RWPE1 (cell line): Measurements from ENCODE around the gene ARFGEF3.

ENCODE experiments used
- CTCF ChIA-PET: fragments of 350-600 bp; sonication (Branson Sonifier 250); formaldehyde crosslinking; extraction: SDS; loops from one replicate; lab custom pipeline; 2021; lab: Yijun Ruan, JAX
- POLR2A ChIA-PET: fragments of 400-600 bp; formaldehyde crosslinking; extraction: SDS; loops from one replicate; lab custom pipeline; 2020; ENCODE audit warnings: antibody characterized with exemption; ENCODE audit not compliant: low non-redundant PET; lab: Yijun Ruan, JAX
- DNase-seq: peaks from one replicate; pipeline ENCODE4 v3.0.0; 2012; ENCODE audit warnings: low spot score
- H3K27ac ChIP-seq: fragments of 450-650 bp; 2 replicates; pipeline ENCODE4 v1.5.1; 2017
- CTCF ChIP-seq: fragments of 450-650 bp; conservative IDR thresholded peaks from 2 replicates; pipeline ENCODE4 v1.5.1; 2017; ENCODE audit warnings: low read depth, mild to moderate bottlenecking

Gene ARFGEF3

DNA sequence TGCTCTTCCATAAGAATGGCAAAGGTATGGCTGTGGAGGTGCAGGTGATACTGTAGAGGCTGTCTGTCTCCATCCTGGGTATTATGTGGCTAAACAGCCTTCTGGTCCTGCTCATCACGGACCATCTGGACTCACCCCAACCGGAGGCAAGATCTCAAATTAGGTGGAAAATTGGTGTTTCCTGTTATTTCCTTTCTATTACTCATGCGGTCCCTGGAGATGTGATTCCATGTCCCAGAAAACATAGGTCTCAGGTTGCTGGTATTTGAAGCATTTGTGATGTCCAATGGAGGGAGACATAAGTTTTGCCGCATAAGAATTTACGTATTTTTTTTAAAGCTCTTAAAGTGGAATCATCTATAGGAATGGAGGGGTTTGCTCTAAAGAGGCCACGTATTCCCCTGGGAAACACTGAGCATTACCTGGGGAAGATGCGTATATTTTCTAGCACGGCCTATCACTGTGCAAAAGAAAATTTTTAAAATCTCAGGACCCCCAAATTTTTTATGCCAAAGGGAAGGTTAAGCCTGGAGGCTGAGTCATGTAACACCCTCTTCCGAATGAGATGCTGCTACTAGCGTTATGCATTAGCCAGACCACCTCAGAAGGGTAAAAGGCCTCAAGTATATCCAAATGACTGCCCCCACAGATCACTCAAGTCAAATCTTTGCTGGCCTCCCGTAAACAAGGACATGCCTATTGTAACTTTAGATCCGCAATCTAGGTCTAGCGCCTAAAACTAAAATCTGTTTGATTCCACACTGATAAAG lies 78.9 kb downstream of the ARFGEF3 start:
- POLR2A ChIA-PET, result no interaction called here
- no peak for DNase-seq
- CTCF ChIA-PET, result no interaction called here
- no peak for TF ChIP-seq CTCF
- no peak overlapping the region for H3K27ac ChIP-seq

DNA sequence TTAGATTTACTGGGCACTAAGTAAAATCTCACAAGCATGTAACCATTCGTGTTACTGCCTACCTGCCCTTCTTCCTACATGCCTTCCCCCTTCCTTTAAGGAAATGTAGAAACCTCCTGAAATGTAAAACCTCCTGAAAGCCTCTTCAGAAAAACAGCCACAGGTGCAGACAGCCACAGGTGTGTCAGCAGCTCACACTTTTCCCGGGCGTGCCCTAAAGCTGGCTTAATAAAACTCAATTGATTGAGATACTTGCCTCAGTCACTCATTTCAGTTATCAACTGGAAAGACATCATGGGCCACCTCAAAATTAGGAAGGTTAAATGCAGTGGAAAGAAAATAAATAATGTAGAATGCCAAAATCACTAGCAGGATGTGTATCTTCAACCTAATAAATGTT lies 79.6 kb downstream of the ARFGEF3 start:
- no peak for TF ChIP-seq CTCF
- H3K27ac ChIP-seq, result no peak overlapping the region
- POLR2A ChIA-PET, result no interaction called here
- CTCF ChIA-PET, result interaction anchor here (0.6 kb wide), 1 partner anchor 157 kb away, joined by 3 read pairs; no protein-coding TSS in a partner anchor
- DNase-seq, result no peak

DNA sequence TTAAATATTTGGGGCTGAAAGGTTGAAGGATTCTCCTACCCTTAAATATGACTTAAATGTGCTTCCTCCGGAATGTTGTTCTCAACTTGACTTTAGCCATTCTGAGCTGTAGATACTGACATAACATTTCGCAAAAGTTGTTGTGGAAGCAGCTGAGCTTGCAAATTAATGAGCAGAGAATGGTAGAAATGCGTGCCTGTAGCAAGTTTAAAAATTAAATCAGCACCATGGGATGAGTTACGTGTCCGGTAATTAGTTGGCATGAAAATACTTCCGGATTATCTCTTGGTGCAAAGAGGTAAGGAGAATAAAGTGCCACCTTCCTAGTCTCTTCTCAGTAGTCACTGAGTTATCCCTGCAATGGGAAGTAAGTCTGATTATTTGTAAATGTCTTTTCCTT lies 80.2 kb downstream of the ARFGEF3 start:
- no peak for DNase-seq
- TF ChIP-seq CTCF, result no peak
- H3K27ac ChIP-seq, result no peak overlapping the region
- POLR2A ChIA-PET, result no interaction called here
- CTCF ChIA-PET, result interaction anchor here (0.5 to 0.6 kb wide), 2 partner anchors 40 to 156 kb away, joined by 3 read pairs; no protein-coding TSS in a partner anchor

DNA sequence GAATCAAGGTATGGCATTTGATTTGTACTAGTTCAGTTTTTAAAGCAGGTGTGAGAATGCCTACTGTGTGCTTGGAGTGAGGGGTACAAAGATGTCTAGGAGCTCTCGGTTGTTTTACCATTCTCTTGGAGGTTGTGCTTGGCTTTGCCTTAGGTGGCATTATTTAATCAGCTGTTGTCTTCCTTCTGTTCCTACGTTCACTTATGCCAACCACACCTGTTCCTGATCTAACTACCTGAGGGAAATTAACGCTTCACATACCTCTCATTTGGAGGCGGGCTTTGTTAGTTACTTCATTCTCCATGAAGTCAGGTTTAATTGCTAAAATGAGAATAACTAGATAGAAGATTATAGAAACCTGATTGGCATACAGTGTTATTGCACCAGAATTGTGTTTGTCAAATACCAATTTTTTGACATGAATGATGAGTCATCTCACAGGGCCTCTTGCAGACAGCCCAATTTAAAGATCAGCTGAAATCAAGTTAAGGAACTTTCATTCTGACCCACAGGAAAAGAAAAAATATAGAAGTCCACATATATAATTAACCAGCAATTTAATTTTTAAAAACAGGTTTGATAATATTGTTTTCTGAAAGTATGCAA lies 81.4 kb downstream of the ARFGEF3 start:
- CTCF ChIA-PET, result no interaction called here
- no peak for TF ChIP-seq CTCF
- no peak overlapping the region for H3K27ac ChIP-seq
- POLR2A ChIA-PET, result no interaction called here
- DNase-seq, result no peak

DNA sequence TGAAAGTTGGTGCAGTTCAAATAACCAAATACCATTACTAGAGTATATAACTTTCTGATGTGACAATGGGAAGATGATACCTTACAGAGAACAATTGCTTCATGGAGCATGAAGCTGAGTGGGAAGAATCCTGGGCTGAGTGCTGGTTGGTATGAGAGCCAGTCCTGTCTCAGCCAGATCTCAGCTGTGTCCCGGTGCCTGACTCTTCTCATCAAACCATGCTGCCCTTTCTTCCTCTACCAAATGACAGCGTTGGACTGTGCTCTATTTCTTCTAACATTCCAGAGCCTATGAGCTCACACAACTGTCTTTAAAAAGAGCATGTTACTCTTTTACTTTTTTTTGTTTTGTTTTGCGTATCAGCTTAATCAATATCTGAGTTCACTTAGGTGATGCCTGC lies 84.0 kb downstream of the ARFGEF3 start:
- ChIA-PET CTCF (no interaction called here), POLR2A (no interaction called here)
- TF ChIP-seq CTCF, result no peak
- H3K27ac ChIP-seq, result no peak overlapping the region
- no peak for DNase-seq

DNA sequence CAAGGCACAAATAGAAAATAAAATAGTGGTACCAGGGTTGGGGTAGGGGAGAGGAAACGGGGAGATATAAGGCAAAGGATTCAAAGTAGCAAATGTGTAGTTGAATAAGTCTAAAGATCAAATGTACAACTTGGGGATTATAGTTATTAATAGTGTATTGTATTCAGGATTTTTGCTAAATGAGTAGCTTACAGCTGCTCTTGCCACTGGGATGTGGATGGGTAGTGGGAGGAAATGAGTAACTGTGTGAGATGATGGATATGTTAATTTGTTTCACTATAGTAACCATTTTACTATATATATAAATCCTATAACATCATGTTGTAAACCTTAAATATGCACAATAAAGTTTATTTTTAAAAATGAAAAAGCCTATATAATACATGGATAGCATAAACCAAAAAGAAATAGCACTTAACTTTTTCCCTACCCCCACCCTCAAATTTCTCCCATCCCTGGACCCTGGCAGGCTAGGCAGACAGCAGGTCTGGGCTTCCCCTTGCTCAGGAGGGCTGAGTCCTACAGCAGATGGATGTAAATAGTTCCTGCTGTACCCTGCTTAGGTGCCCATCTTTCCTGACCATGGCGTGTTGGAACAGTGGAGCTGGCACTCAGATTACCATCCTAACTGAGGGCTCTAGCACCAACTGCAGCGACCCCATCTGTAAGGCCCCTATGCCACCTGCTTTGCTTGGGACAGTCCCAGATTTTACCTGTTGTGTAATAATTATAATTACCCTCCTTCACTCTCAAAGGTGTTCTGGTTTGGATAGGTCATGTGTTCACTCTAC lies 85.1 kb downstream of the ARFGEF3 start:
- POLR2A ChIA-PET, result no interaction called here
- CTCF ChIA-PET, result no interaction called here
- DNase-seq, result no peak
- H3K27ac ChIP-seq, result no peak overlapping the region
- TF ChIP-seq CTCF, result no peak
